H1 (cell line): Measurements from ENCODE around the gene MAS1L. TPM values are rescaled to one million over a fixed set of nuclear protein-coding genes. Genes with fewer than 3 reads are reported as not detected.

Experiments
- CTCF ChIA-PET: fragments of 300-600 bp; sonication (Branson Sonifier 250); formaldehyde crosslinking; loops from one replicate; lab custom pipeline; 2021; ENCODE audit not compliant: partially characterized antibody; lab: Charles Lee
- POLR2A ChIA-PET: fragments of 300-600 bp; sonication (Branson Sonifier 250); formaldehyde crosslinking; loops from one replicate; lab custom pipeline; 2021; ENCODE audit warnings: inconsistent platforms; ENCODE audit not compliant: partially characterized antibody; lab: Charles Lee
- DNase-seq, 2 experiments: peaks; one replicate each; pipeline versions ENCODE4 v3.0.0 to v3.0.0-alpha.2; 2010 to 2022; ENCODE audit warnings: low spot score in 2 of 2, low read depth in 1 of 2, mixed read lengths in 1 of 2
- FAIRE-seq: peaks from 2 replicates; lab custom pipeline; 2011; peaks lifted over from hg19 to GRCh38; lab: Jason Lieb, UNC
- H2AFZ ChIP-seq: 2 replicates; pipeline ENCODE4 v1.8.1; 2012; ENCODE audit warnings: low read length, inconsistent platforms
- H2AK5ac ChIP-seq: 2 replicates; pipeline ENCODE4 v1.6.1; 2013; ENCODE audit warnings: low read depth, low read length
- H2BK120ac ChIP-seq: replicated peaks from 2 replicates; pipeline ENCODE3; 2013; ENCODE audit warnings: low read depth, low read length, inconsistent platforms
- H2BK12ac ChIP-seq: 2 replicates; pipeline ENCODE4 v1.6.1; 2013; ENCODE audit warnings: low read depth, low read length
- H2BK15ac ChIP-seq: 2 replicates; pipeline ENCODE4 v1.6.1; 2013; ENCODE audit warnings: low read length
- H2BK20ac ChIP-seq: 2 replicates; pipeline ENCODE4 v1.6.1; 2013; ENCODE audit warnings: low read length
- H2BK5ac ChIP-seq: 2 replicates; pipeline ENCODE4 v1.6.1; 2013; ENCODE audit warnings: low read depth, low read length
- H3K14ac ChIP-seq: 2 replicates; pipeline ENCODE4 v1.6.1; 2013; ENCODE audit warnings: inconsistent platforms; ENCODE audit not compliant: insufficient read length
- H3K18ac ChIP-seq: 2 replicates; pipeline ENCODE4 v1.6.1; 2013; ENCODE audit warnings: low read length; ENCODE audit errors: extremely low read depth
- H3K23ac ChIP-seq: 2 replicates; pipeline ENCODE4 v1.6.1; 2013; ENCODE audit warnings: inconsistent platforms; ENCODE audit not compliant: insufficient read length
- H3K23me2 ChIP-seq: 2 replicates; pipeline ENCODE4 v1.6.1; 2013; ENCODE audit warnings: low read depth, low read length
- H3K27ac ChIP-seq: 2 replicates; pipeline ENCODE4 v1.6.1; 2011; ENCODE audit warnings: low read depth, low read length, inconsistent platforms
- H3K27me3 ChIP-seq, 4 experiments: replicated peaks in 1 of 4; 1 replicate in 1 of 4; 2 replicates in 3 of 4; pipeline versions ENCODE4 v1.6.1 to v1.8.1; 2011 to 2013; ENCODE audit warnings: low read length in 3 of 4, mild to moderate bottlenecking in 3 of 4, inconsistent platforms in 2 of 4, mixed read lengths in 2 of 4, moderate library complexity in 1 of 4; ENCODE audit not compliant: control insufficient read depth in 3 of 4, insufficient read depth in 3 of 4; ENCODE audit errors: extremely low read depth in 1 of 4
- H3K36me3 ChIP-seq, 4 experiments: 2 replicates each; pipeline versions ENCODE4 v1.6.1 to v1.8.1; 2011 to 2013; ENCODE audit warnings: mild to moderate bottlenecking in 4 of 4, low read length in 3 of 4, moderate library complexity in 2 of 4, control low read depth in 1 of 4, inconsistent platforms in 1 of 4; ENCODE audit not compliant: insufficient read depth in 4 of 4, control insufficient read depth in 2 of 4
- H3K4ac ChIP-seq: replicated peaks from 2 replicates; pipeline ENCODE3; 2013; ENCODE audit warnings: low read length, low read depth, mixed read lengths, inconsistent platforms; ENCODE audit not compliant: insufficient read length
- H3K4me1 ChIP-seq, 4 experiments: replicated peaks in 1 of 4; 1 replicate in 1 of 4; 2 replicates in 3 of 4; pipeline versions ENCODE4 v1.6.1 to v1.8.1; 2011 to 2013; ENCODE audit warnings: low read length in 3 of 4, inconsistent platforms in 2 of 4, mixed read lengths in 1 of 4; ENCODE audit not compliant: insufficient read depth in 4 of 4, control insufficient read depth in 3 of 4
- H3K4me2 ChIP-seq, 2 experiments: 2 replicates each; pipeline versions ENCODE4 v1.6.1 to v1.8.1; 2011 to 2013; ENCODE audit warnings: low read depth in 2 of 2, low read length in 2 of 2, control low read depth in 1 of 2, inconsistent platforms in 1 of 2, mild to moderate bottlenecking in 1 of 2; ENCODE audit not compliant: insufficient read depth in 1 of 2
- H3K4me3 ChIP-seq, 4 experiments: fragments of 200-600, 300-600 bp in 1 of 4; sonication (generic), shearing (Covaris generic), sonication (Bioruptor Twin) in 1 of 4; 2 replicates each; pipeline versions ENCODE4 v1.5.1 to v1.8.1; 2011 to 2016; ENCODE audit warnings: low read length in 4 of 4, low read depth in 3 of 4, control low read depth in 2 of 4, inconsistent platforms in 2 of 4, mild to moderate bottlenecking in 2 of 4, mixed read lengths in 1 of 4, moderate library complexity in 1 of 4; ENCODE audit not compliant: insufficient read depth in 2 of 4; ENCODE audit errors: extremely low read depth in 1 of 4
- H3K56ac ChIP-seq: replicated peaks from 2 replicates; pipeline ENCODE3; 2013; ENCODE audit warnings: low read depth, mild to moderate bottlenecking, mixed read lengths, low read length, inconsistent platforms; ENCODE audit not compliant: insufficient read length
- H3K79me1 ChIP-seq: 2 replicates; pipeline ENCODE4 v1.6.1; 2013; ENCODE audit warnings: low read depth, low read length, control low read depth
- H3K79me2 ChIP-seq, 2 experiments: 2 replicates each; pipeline versions ENCODE4 v1.6.1 to v1.8.1; 2012 to 2013; ENCODE audit warnings: low read length in 2 of 2, mild to moderate bottlenecking in 2 of 2, inconsistent platforms in 1 of 2; ENCODE audit not compliant: insufficient read depth in 2 of 2, control insufficient read depth in 1 of 2
- H3K9ac ChIP-seq, 4 experiments: replicated peaks in 1 of 4; 1 replicate in 1 of 4; 2 replicates in 3 of 4; pipeline versions ENCODE4 v1.6.1 to v1.8.1; 2011 to 2013; ENCODE audit warnings: low read depth in 3 of 4, low read length in 3 of 4, control low read depth in 2 of 4, mild to moderate bottlenecking in 2 of 4, moderate library complexity in 2 of 4, inconsistent platforms in 1 of 4; ENCODE audit errors: extremely low read depth in 1 of 4
- H3K9me3 ChIP-seq, 2 experiments: 2 replicates each; pipeline versions ENCODE4 v1.6.1 to v1.8.1; 2012 to 2013; ENCODE audit warnings: mild to moderate bottlenecking in 2 of 2, moderate library complexity in 2 of 2, control low read depth in 1 of 2, inconsistent platforms in 1 of 2, low read depth in 1 of 2, low read length in 1 of 2, mixed read lengths in 1 of 2; ENCODE audit not compliant: insufficient read depth in 2 of 2
- H4K20me1 ChIP-seq, 2 experiments: replicated peaks in 1 of 2; 2 replicates each; pipeline versions ENCODE3 to v1.8.1; 2011 to 2013; ENCODE audit warnings: inconsistent platforms in 2 of 2, low read length in 2 of 2, mild to moderate bottlenecking in 1 of 2; ENCODE audit not compliant: insufficient read depth in 2 of 2, control insufficient read depth in 1 of 2
- H4K5ac ChIP-seq: 2 replicates; pipeline ENCODE4 v1.6.1; 2013; ENCODE audit warnings: low read length, low read depth, mixed read lengths, inconsistent platforms; ENCODE audit not compliant: insufficient read length
- H4K8ac ChIP-seq: 2 replicates; pipeline ENCODE4 v1.8.0; 2013; ENCODE audit warnings: mild to moderate bottlenecking, moderate library complexity, low read length, inconsistent platforms; ENCODE audit not compliant: insufficient read depth; ENCODE audit errors: extremely low read depth
- H4K91ac ChIP-seq: replicated peaks from 2 replicates; pipeline ENCODE3; 2013; ENCODE audit warnings: low read length, mixed read lengths, inconsistent platforms; ENCODE audit not compliant: insufficient read length
- JUN ChIP-seq: IDR thresholded peaks from 2 replicates; pipeline ENCODE4 v1.6.1; 2011; ENCODE audit warnings: low read depth, mild to moderate bottlenecking, improper control_type of control experiment, low read length
- KDM1A ChIP-seq: fragments of 200-600, 300-600 bp; sonication (generic); IDR thresholded peaks from 2 replicates; pipeline ENCODE4 v1.7.1; 2016; ENCODE audit warnings: mild to moderate bottlenecking, low read length, borderline replicate concordance
- TEAD4 ChIP-seq: IDR thresholded peaks from 2 replicates; pipeline ENCODE4 v1.6.1; 2012; ENCODE audit warnings: low read depth, low read length, inconsistent platforms, mixed read lengths
- WGBS, 2 experiments: shearing (Covaris generic) in 1 of 2; methylation state at CpG; one replicate each; pipeline versions ENCODE4 v1.1.6 to v1.1.7; 2013 to 2015; ENCODE audit warnings: low lambda C conversion rate in 2 of 2, mixed read lengths in 2 of 2, inconsistent platforms in 1 of 2, low coverage in 1 of 2, missing lambda C conversion rate in 1 of 2; ENCODE audit not compliant: insufficient replicate concordance in 2 of 2, insufficient coverage in 1 of 2, insufficient read length in 1 of 2; ENCODE audit errors: extremely low coverage in 1 of 2, missing lambda C conversion rate in 1 of 2; 5-methylcytosine and 5-hydroxymethylcytosine counted together
- polyA plus RNA-seq, 7 experiments: library from polyadenylated mRNA; depleted of rRNA in 3 of 7; stranded (reverse) in 5 of 7; unstranded in 2 of 7; fragments of >200 nt in 5 of 7; fragments of 200-250 nt in 2 of 7; gene quantifications; 1 replicate in 5 of 7; 2 replicates in 1 of 7; 4 replicates in 1 of 7; pipeline versions ENCODE4 v1.2.1 to v1.2.3, GENCODE V29; 2011 to 2013; ENCODE audit warnings: missing spikeins in 2 of 7, mixed read lengths in 2 of 7
- total RNA-seq: library from RNA; stranded (reverse); fragmentation: NEBNext Ultra II Directional; extraction: Animal tissue kit (Norgen Biotek cat#: 25700); gene quantifications from 2 replicates; pipeline ENCODE4 v1.2.1, GENCODE V29; 2021
- TF ChIP-seq, protein P1 (sequence below): IDR thresholded peaks from 2 replicates; pipeline ENCODE4 v1.6.1; 2012; ENCODE audit warnings: inconsistent platforms
- TF ChIP-seq, protein P2 (sequence below): IDR thresholded peaks from 2 replicates; pipeline ENCODE4 v1.6.1; 2011; ENCODE audit warnings: low read depth, mild to moderate bottlenecking, low read length; ENCODE audit not compliant: insufficient read depth

Gene MAS1L
- total and polyA plus RNA-seq, 2 of the 8 experiments (the other 6 are each of a cell fraction or from before 2014, with no cell fraction given): not detected

DNA sequence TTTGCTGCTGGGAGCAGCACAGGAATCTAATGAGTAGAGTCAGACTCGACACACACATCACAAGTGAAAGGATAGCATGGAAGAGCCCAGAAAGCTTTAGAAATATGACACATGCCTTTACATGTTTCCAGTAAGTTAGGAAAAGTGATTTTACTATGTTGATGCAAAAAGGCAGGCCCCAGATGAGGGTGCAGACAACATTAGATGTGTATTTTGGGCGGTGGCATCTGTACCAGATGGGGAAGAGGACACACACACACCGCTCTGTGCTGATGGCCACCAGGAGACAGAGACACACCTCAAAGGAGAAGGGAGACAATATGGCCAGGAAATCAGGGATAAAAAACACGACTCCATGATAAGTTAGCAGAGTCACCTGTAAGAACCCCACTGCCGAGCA lies 625 bp downstream of the MAS1L start:
- ChIA-PET POLR2A (no interaction called here), CTCF (interaction anchor here (1.3 kb wide), 2 partner anchors 51 to 72 kb away, joined by 3 read pairs; no protein-coding TSS in a partner anchor)
- Histone ChIP-seq H3K4ac (no peak overlapping the region), H3K27ac (no peak overlapping the region), H2BK20ac (no peak overlapping the region), H2BK15ac (no peak overlapping the region), H3K9ac (no peak overlapping the region), H4K20me1 (no peaks in the 10 kb centered on the region), H2BK5ac (no peak overlapping the region), H3K79me2 (no peaks in the 10 kb centered on the region), H3K36me3 (no peaks in the 10 kb centered on the region), H3K4me1 (no peaks in the 10 kb centered on the region), H2BK120ac (no peak overlapping the region), H3K4me3 (no peak overlapping the region), H4K91ac (no peak overlapping the region), H3K23me2 (no peaks in the 10 kb centered on the region), H3K56ac (no peak overlapping the region), H4K5ac (no peak overlapping the region), H3K4me2 (no peak overlapping the region), H4K8ac (no peak overlapping the region), H2BK12ac (peak overlapping the region; percentile 62), H3K18ac (no peak overlapping the region), H3K14ac (no peak overlapping the region), H3K9me3 (no peaks in the 10 kb centered on the region), H2AK5ac (no peak overlapping the region), H3K27me3 (no peaks in the 10 kb centered on the region), H3K23ac (no peak overlapping the region), H2AFZ (no peak overlapping the region), H3K79me1 (no peaks in the 10 kb centered on the region)
- FAIRE-seq: no peak
- 96% methylated on average over 5 of the region's 5 CpGs; no CpG with 5 or more reads in 1 of the 2 experiments for WGBS, 2 experiments
- DNase-seq: no peak
- TF ChIP-seq KDM1A (no peak), TEAD4 (no peak), JUN (no peak)
- TF ChIP-seq, protein P1, sequence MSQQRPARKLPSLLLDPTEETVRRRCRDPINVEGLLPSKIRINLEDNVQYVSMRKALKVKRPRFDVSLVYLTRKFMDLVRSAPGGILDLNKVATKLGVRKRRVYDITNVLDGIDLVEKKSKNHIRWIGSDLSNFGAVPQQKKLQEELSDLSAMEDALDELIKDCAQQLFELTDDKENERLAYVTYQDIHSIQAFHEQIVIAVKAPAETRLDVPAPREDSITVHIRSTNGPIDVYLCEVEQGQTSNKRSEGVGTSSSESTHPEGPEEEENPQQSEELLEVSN: no peak
- TF ChIP-seq, protein P2, sequence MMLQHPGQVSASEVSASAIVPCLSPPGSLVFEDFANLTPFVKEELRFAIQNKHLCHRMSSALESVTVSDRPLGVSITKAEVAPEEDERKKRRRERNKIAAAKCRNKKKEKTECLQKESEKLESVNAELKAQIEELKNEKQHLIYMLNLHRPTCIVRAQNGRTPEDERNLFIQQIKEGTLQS: no peak
